ENCODE data around the gene LRP8. TPM values are rescaled to one million over a fixed set of nuclear protein-coding genes. Genes with fewer than 3 reads are reported as not detected.

LRP8 gene
- total and polyA plus RNA-seq, 2 of the 13 experiments (the other 11 are each of a cell fraction or from before 2014, with no cell fraction given) = 17.3 to 17.4 TPM

DNA sequence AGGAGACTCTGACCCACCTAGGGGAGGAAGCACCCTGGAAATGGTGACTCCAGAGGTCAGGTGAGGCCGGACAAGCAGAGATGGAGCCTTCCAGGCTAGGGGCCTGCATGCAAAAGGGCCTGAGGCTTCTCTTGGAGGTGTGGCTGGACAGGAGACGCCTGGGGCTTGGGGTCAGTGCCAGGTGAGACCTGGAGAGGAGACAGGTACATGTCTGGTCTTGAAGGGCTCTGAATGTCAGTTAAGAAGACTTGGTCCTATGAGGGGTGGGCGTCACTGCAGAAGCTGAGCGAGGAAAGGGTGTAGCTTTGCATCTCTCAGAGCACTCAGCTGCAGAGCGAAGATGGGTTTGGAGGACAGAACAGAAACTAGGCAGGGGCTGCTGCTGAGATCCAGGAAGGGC, 14.3 kb downstream of the LRP8 start (continued):
- no peak for TF ChIP-seq CREM (IDR thresholded peaks at IDR 0.05)
- no peak for TF ChIP-seq CREM (CRISPR knock-in tag; IDR thresholded peaks at IDR 0.05)
- TF ChIP-seq, protein P1, sequence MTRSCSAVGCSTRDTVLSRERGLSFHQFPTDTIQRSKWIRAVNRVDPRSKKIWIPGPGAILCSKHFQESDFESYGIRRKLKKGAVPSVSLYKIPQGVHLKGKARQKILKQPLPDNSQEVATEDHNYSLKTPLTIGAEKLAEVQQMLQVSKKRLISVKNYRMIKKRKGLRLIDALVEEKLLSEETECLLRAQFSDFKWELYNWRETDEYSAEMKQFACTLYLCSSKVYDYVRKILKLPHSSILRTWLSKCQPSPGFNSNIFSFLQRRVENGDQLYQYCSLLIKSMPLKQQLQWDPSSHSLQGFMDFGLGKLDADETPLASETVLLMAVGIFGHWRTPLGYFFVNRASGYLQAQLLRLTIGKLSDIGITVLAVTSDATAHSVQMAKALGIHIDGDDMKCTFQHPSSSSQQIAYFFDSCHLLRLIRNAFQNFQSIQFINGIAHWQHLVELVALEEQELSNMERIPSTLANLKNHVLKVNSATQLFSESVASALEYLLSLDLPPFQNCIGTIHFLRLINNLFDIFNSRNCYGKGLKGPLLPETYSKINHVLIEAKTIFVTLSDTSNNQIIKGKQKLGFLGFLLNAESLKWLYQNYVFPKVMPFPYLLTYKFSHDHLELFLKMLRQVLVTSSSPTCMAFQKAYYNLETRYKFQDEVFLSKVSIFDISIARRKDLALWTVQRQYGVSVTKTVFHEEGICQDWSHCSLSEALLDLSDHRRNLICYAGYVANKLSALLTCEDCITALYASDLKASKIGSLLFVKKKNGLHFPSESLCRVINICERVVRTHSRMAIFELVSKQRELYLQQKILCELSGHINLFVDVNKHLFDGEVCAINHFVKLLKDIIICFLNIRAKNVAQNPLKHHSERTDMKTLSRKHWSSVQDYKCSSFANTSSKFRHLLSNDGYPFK (CRISPR knock-in tag; IDR thresholded peaks at IDR 0.05; ENCODE audit: borderline replicate concordance) = no peak
- no peak for TF ChIP-seq ZNF775 (CRISPR knock-in tag; IDR thresholded peaks at IDR 0.05; ENCODE audit: borderline replicate concordance)
- no peak for TF ChIP-seq ZNF768 (CRISPR knock-in tag; IDR thresholded peaks at IDR 0.05)

DNA sequence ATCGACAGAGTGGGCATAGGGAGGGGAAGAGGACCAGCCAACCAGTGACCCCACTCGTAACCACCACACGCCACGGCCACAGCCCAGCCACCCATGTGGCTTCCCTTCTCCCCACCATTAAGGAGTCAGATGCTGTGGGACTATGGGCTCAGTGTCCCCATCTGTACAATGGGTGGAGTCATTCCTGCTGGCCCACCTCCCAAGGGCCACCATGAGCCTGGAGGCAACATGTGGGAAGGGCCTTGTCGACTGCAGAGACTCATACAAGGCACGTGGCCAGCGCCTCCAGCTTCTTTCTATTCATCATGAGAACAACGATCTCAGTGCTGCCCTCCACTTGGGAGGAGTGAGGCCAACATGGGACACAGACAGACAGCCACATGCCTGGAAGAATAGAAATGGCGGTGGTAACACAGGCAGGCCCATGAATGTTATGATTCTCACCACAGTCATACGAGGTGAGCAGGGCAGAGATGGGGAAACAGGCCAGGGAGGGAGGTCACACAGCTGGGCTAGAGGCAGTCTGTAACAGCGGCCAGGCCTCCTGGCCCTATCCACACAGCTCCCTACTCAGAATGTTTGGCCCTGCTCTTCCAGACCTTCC, 16.1 kb downstream of the LRP8 start:
- in situ Hi-C loops (cut with HindIII; ENCODE audit: extremely low pct_ligation_motif_present, low pct_unique_long_range_greater_than_20kb) (no loop called here), intact Hi-C loops (cut with micrococcal nuclease; ENCODE audit: unreplicated experiment) (no loop called here)
- H3K27me3 ChIP-seq (ENCODE audit: control insufficient read depth in 1 of 2, insufficient read depth in 2 of 2, low read length in 2 of 2) = no peaks in the 10 kb centered on the region
- no peak for ATAC-seq
- POLR2A ChIA-PET = no interaction called here
- CTCF ChIA-PET (ENCODE audit: low intra/inter-chr PET ratio, low total read pairs) = no interaction called here
- H3K27ac ChIP-seq (ENCODE audit: extremely low read length, insufficient read depth, low read length) = no peak overlapping the region
- no peaks in the 10 kb centered on the region for H3K79me2 ChIP-seq (ENCODE audit: insufficient read depth, low read length)
- TF ChIP-seq, protein P2, sequence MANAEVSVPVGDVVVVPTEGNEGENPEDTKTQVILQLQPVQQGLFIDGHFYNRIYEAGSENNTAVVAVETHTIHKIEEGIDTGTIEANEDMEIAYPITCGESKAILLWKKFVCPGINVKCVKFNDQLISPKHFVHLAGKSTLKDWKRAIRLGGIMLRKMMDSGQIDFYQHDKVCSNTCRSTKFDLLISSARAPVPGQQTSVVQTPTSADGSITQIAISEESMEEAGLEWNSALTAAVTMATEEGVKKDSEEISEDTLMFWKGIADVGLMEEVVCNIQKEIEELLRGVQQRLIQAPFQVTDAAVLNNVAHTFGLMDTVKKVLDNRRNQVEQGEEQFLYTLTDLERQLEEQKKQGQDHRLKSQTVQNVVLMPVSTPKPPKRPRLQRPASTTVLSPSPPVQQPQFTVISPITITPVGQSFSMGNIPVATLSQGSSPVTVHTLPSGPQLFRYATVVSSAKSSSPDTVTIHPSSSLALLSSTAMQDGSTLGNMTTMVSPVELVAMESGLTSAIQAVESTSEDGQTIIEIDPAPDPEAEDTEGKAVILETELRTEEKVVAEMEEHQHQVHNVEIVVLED (CRISPR knock-in tag; IDR thresholded peaks at IDR 0.05; ENCODE audit: borderline replicate concordance) = no peak
- peak; percentile 72 for TF ChIP-seq ZNF629 (CRISPR knock-in tag; conservative IDR thresholded peaks at IDR 0.05)
- TF ChIP-seq, protein P3, sequence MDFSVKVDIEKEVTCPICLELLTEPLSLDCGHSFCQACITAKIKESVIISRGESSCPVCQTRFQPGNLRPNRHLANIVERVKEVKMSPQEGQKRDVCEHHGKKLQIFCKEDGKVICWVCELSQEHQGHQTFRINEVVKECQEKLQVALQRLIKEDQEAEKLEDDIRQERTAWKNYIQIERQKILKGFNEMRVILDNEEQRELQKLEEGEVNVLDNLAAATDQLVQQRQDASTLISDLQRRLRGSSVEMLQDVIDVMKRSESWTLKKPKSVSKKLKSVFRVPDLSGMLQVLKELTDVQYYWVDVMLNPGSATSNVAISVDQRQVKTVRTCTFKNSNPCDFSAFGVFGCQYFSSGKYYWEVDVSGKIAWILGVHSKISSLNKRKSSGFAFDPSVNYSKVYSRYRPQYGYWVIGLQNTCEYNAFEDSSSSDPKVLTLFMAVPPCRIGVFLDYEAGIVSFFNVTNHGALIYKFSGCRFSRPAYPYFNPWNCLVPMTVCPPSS (IDR thresholded peaks at IDR 0.05) = no peak
- no peak for TF ChIP-seq SRSF4 (IDR thresholded peaks at IDR 0.05; ENCODE audit: low read depth, low read length, poor library complexity, severe bottlenecking)
- no peak for TF ChIP-seq NCOA1 (CRISPR knock-in tag; IDR thresholded peaks at IDR 0.05)
- H3K9ac ChIP-seq (ENCODE audit: insufficient read depth, low read depth, low read length) = no peak overlapping the region
- 91% methylated on average over 11 of the region's 11 CpGs for WGBS (ENCODE audit: low lambda C conversion rate)
- no peak overlapping the region for H3K4me2 ChIP-seq (ENCODE audit: low read depth, low read length)
- peaks cover 11% of the 10 kb centered on the region; the same call in 1 of the 2 replicates for H3K4me1 ChIP-seq (ENCODE audit: insufficient read depth, low read length)
- H3K9me3 ChIP-seq (ENCODE audit: low read length) = no peaks in the 10 kb centered on the region
- BruUV-seq (replicated peaks) = no TSS peak
- H3K36me3 ChIP-seq (replicated peaks in 1 of 2; ENCODE audit: control insufficient read depth in 1 of 2, insufficient read depth in 2 of 2, low read length in 2 of 2) = peaks cover 2 to 17% of the 10 kb centered on the region in 2 experiments; a peak in 4 of 5 replicates
- no peak for DNase-seq (ENCODE audit: low spot score)
- no peak overlapping the region for H3K4me3 ChIP-seq (replicated peaks in 1 of 3; ENCODE audit: insufficient read depth in 1 of 3, low read depth in 2 of 3, low read length in 3 of 3)
- no peak overlapping the region for H2AFZ ChIP-seq (ENCODE audit: low read length)
- no peak for FAIRE-seq
- no peaks in the 10 kb centered on the region for H4K20me1 ChIP-seq (ENCODE audit: insufficient read depth, low read length)
